NCI-H2107 (cell line): ENCODE data around the gene UGT3A2.

Experiments used
- DNase-seq: peaks from one replicate; lab custom pipeline; 2025; lab: John Stamatoyannopoulos, UW

The UGT3A2 gene, protein sequence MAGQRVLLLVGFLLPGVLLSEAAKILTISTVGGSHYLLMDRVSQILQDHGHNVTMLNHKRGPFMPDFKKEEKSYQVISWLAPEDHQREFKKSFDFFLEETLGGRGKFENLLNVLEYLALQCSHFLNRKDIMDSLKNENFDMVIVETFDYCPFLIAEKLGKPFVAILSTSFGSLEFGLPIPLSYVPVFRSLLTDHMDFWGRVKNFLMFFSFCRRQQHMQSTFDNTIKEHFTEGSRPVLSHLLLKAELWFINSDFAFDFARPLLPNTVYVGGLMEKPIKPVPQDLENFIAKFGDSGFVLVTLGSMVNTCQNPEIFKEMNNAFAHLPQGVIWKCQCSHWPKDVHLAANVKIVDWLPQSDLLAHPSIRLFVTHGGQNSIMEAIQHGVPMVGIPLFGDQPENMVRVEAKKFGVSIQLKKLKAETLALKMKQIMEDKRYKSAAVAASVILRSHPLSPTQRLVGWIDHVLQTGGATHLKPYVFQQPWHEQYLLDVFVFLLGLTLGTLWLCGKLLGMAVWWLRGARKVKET

DNA sequence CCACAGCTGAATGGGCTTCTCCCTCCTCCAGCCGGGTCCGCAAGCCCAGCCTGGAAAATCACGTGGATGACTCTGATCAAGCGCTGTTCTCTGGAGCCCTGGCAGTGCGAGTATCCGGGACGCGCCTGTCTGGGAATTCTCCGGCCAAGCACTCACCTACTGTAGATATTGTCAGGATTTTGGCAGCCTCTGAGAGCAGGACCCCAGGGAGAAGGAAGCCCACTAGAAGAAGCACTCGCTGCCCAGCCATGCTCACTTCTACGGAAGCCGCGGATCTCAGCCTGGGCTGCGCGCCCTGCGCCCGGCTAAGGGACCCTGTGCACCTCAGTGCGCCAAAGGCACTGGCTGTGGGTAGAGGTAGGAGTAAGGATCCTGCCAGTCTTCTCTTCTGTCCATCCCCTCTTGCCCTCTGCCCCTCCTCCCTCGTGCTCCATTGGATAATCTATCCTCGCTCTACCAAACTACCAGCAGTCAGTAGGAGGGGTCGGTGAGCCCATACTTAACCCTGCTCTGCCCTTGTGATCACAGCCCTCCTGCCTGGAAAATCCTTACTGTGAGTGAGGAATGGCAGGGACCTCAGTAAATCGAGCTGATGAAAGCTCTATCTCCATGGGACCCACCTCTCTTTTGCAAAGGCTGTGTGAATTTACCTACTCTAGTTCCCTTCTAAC, at the start of gene UGT3A2:
TSS of gene UGT3A2 (minus strand) at position 343 of the 671 bp plus-strand sequence. CDS start at position 250, 93 bp downstream.
- DNase-seq: no peak

DNA sequence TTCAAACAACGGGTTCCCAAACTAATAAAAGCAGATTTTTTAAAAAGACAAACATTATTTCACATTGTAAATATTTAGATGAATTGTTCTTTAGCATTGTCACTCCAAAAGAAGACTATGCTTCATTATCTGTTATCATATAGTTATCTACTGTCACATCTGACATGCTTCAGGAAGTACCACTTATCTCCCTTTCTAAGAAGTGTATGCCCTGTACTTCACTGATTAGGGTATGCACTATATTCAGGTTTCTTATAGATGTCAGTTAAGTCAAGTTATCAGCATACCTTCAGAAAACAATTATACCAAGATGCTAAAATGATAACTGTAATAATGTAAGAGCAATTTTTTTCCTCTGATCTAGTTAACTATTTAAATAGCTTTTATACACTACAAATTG, 44.6 kb upstream of the UGT3A2 start:
- no peak for DNase-seq

DNA sequence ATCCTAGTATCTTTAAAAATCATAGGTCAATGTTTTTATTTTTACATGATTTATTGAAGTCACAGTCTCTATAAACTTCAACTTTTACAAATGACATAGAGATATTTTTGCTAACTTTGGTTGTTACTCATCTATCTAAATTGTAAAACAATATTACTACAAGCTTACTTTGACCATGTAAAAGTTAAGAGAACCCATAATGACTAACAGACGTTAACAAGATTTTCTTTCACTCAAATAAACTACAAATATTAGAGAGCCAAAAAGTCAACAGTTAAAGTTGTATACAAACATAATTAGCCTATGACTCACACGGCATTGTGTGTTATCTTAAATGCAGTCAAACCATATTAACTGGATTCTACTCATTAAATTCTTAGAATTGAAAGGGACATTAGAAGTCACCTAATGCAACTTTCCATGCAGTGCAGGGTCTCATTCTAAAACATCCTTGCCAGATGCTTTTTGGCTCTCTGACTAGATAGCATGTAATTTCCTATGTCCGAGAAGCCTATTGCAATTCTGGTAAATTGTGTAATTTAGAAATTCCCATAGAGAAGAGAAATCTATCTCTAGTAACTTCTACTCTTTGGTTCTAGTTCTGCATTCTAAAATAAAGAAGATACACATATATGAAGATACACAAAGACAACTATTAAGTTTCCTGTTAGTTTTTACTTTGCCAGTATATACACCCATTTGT, 42.2 kb upstream of the UGT3A2 start:
- no peak for DNase-seq

DNA sequence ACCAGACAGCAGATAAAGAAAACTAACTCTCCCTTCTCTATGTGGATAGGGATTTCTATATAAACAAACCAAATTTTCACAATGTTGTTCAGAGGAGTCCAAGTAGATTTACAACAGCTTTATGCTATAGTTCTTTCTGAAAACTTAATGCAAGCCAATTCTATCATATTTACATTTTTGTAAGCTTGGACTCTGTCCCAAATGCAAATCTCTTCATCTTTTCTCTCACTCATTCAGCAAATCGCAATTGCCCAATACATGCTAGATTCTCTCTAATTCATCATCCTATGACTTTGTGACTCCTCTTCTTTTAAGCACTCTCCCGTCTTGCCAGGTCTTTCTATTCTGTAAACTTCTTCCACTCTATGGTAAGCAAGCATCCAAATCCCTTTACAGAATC, 39.1 kb upstream of the UGT3A2 start:
- no peak for DNase-seq

DNA sequence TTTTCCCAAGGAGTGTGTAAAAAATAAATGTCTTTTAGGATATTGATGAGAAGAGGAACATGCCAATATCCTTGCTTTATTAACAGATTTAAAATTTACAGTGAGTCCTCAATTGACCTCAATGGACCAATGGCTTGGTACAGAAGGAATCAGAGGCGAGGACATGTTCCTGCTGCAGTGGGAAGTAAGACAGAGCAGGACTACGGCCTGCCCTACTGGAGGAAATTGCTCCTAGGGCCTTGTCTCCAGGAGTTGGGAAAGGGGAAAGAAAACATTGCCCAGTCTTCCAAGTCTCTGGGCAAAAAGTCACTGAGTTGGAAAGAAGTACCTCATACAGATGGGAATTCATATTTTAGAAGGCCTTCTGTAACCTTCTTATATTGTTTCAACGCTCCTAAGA, 33.1 kb upstream of the UGT3A2 start:
- no peak for DNase-seq

DNA sequence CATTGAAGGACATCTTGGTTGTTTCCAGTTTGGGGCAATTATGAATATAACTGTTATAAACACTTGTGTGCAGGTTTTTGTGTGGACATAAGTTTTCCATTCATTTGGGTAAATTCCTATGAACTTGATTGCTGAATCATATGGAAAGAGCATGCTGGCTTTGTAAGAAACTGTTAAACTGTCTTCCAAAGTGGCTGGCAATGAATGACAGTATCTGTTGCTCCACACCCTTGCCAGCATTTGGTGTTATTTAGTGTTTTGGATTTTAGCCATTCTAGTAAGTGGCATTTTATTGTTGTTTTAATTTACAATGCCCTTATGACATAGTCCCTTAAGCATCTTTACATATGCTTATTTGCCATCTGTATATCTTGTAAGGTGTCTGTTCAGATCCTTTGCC, 29.8 kb upstream of the UGT3A2 start:
- DNase-seq: no peak

DNA sequence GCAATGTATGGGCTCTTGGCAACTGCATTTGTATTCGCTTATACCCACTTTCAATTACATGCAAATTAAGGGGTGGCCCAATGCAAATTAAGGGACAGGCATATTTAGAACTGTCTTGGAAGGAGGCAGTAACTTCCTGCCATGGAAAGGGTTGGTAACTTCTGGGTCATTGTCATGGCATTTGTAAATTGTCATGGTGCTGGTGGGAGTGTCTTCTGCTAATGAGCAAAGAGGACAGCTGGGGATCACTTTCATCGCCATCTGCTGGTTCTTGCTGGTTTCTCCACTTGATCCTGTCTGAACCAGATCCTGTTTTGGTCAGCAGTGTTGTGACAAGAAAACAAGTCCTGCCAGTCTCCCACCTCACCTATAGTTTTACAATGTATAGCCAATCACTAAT, 23.3 kb upstream of the UGT3A2 start:
- DNase-seq: no peak

DNA sequence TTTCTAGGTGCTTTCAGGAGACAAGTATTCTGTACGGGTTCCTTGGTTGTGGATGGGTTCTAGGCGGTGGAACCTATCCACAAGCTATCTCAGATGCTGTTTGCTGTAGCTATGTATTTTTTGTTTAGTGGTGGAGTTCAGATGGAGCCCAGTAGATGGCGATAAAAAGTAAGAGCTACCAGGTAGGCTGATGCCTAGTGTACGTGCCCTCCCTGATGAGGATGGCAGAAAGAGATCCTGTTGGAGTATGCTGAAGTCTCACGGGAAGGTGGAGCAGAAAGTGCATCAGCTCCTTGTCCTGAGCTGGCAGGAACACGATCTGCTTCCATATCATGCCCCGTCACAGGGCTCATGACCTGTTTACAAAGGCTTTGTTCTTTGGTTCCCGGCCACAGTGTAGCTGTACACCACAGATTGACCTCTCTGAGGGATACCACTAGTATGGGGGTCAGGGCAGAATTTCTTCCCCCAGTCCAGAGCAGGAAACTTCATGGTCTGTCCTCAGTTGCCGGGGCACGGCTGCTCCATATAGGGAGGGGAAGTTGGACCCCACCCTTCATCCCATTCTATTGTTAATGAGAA, 12.6 kb upstream of the UGT3A2 start:
- peak; percentile 43 for DNase-seq

DNA sequence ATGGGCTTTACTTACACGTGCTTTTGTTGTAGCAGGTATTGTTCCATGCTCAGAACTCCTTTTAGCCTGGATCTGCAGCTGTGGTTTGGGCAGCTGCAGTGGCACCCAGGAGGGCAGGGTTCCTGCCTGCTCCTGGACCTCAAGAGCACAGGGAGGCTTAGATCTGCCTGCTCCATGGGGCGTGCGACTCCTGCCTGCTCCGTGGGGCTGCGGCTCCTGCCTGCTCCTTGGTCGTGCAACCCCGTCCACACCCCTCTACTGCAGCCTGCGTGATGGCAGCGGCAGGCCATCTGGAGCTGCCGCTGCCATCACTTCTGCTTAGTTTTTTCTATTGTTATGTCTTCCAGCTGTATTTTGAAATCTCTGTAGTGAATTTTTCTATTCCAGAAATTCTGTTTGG, 11.7 kb upstream of the UGT3A2 start:
- DNase-seq: no peak

DNA sequence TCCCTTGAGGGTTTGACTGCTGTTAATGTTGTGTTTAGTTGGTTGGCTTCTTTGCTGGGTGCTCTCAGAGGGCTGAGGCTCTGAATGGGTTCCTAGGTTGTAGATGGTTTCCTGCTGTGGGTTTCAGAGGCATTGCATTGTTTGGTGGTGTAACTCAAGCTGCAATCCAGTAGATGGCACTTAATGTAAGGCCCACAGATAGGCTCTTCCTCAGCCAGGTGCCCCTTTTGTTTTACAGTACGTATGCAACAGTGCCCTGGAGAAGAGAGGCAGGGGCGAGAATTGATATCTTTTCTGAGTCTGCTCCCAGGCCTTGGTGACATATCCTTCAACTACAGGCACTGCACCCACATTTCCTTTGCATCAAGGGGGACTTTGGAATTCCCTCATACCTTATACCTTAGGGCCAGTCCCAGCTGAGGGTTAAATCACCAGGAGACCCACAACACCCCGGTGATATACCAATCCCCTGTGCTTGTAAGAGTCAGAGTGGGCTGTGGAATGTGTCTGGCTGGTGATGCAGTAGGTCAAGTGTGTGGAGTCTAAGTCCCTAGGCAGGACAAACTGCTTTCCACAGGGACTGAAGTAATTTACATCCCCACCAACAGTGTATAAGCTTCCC, 7.0 kb upstream of the UGT3A2 start:
- DNase-seq: peak; percentile 25

DNA sequence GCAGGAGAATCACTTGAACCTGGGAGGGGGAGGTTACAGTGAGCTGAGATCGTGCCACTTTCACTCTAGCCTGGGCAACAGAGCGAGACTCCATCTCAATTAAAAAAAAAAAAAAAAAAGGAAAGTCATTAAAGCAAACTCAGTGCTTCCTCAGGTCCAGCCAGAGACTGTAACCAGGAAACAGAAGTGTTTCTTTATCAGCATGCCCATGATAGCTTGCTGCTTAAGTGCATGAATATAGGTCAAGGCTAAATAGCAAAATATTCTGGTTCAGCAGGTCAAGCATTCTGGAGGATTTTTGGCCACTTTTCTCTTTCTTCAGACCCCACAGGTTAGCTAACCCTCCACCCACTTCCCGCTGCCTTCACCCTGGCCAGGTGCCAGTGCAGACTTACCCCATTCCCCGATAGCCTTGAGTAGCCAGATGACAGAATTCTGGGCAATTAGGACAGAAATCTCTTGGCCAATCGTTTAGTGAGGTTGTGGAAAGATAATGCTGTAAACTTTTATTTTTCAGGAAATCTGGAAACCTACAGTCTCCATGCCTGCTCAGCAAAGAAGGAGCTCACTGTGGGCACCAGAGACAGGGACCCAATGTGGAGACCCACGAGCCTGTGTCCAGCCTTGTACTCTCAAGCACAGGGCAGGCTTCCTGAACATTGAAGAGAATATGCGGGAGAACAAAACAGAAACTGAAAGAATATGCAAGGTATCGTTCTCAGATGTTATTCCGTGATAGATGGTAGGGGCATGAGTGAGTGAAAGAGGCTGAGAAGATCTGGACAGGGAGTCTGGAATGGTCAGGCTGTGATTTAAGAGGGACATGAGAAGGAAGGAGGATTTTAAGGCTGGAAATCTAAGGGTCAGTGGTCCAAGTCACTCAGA, 4.2 kb upstream of the UGT3A2 start:
- no peak for DNase-seq

DNA sequence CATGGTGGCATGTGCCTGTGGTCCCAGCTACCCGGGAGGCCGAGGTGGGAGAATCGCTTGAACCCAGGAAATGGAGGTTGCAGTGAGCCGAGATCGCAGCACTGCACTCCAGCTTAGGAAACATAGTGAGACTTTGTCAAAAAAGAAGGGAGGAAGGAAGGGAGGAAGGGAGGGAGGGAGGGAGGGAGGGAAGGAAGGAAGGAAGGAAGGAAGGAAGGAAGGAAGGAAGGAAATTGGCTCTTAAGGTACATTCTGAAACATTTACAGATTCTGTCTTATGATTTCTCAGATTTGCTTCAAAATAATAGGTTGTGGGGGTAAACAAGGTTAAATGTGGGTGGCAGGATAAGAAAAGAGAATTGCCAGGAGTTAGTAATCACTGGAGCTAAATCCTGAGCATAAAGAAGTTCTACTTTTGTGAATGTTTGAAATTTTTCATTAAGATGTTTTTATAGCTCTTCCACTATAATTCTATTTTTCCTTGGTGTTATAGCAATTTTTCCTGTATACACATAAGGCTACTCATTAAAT, 2.1 kb upstream of the UGT3A2 start:
- no peak for DNase-seq

DNA sequence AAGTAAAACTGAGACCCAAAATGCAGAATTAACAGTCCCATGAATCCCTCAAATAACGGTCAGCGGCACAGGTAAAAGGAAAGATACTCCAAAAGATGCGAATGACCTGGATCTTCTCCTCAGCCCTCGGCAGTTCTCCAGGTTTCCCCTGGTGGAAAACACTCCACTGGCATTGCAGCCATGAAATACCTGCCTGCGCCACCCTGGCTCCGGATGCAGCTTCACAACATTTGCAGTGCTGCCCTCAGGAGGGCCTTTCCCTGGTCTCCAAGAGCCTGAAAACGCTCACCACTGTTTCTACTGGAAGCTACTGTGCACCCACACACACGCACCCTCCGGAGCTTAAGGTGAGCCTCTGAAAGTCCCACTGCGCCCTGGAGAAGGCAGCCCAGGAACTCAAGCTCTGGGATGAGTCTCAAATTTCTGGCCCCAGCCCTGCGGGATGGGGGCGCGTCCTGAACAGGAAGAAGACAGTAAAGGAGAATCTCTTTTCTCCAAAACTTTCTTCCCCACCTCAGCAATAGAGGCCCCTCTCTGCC, 612 bp downstream of the UGT3A2 start:
- DNase-seq: no peak

DNA sequence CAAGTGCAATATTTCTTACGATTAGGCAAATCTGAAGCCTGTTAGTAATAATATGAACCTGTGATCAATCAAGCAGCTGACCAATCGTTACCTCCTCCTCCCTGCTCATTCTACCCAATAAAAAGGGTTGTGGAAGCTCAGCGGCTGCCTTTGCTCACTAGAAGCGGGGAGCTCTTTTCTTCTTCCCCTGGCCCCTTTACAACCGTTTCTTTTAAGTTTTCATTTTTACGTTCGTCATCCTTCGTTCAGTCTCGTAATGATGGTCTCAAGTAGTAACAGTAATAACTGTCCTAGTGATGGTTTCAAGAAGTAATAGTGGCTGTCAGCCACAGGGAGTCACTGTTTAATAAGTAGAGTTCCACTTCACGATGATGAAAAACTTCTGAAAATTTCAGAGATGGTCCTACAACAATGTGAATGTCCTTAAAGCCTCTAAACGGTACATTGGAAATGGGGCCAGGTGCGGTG, 6.2 kb downstream of the UGT3A2 start:
- no peak for DNase-seq

DNA sequence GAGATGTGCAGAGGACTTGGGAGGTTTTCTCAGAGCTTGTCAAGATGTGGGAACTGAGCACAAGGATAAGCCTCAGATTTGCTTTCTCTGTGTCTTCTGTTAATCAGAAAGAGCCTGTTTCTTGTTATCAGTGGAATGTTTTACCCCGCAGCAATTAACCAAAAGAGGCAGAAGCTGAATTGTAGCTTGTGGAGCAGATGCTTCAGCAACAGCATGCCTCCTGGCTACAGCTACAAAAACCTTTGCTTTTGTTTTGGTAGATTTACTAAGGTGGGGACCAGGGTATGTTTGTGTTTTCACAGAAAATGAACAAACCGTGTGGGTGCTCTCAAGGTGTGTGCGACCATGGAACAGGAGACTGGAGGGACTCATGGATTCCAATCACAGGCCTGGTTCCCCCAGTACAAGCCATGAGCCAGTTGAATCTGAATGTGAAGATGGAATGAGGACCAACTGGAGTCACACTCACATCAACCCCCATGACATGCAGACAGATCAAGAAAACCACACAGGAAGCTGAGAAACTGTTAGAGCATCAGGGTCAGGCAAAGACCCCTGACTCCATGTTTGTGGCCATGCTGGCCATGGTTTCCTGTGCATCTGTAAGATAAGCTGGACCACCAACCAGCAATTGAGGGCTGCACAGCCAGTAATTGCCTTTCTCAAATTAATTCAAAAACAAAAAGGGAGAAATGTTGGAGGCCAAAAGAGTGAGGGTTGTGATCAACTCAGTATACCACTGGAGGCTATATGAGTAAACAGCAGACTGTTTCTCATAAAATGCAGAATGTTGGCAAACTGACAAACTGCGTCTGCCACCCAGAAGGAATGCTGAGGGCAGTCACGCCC, 6.9 kb downstream of the UGT3A2 start:
- no peak for DNase-seq

DNA sequence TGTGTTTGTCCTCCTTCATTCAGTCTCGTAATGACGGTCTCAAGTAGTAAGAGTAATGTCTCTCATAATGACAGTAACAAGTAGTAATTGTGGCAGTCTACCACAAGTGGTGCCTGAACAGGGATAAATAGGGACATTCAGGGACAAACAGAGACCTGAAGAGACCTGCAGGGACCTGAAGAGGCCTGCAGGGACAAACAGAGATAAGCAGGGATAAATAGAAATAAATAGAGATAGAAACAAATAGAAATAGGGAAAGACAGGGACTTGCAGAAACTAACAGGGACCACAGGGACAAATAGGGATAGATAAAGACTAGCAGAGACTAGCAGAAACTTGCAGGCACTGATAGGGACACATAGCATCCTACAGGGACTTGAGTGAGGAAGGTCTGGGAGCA, 7.9 kb downstream of the UGT3A2 start:
- no peak for DNase-seq

DNA sequence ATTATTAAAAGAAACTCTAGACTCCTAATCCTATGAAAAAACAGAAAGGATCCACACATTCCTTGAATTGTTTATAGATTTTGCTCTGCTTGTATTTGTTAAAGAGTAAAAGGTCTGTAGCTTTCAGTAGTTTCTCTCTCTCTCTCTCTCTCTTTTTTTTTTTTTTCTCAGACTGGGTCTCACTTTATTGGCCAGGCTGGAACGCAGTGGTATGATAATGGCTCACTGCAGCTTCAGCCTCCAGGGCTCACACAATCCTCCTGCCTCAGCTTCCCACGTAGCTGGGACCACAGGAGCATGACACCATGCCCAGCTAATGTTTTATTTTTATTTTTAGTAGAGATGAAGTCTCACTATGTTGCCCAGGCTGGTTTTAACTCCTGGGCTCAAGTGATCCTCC, 9.3 kb downstream of the UGT3A2 start:
- DNase-seq: no peak

DNA sequence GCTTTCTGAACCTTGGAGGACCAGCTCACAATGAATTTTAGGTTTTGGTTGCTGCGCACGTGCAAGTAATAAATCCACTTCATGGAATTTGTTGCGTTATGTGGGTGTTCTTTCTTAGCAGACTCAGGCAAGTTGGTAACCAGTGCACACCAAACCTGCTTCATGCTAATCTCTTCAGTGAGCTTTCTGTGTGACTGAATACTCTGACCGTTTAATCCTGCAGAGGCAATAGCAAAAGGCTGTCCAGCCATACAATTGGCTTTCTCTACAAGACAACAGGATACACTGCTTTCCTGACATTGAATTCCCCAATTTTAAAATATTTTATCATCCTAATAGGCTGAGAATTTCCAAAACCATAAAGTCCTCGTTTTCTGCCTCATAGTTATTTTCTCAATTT, 10.3 kb downstream of the UGT3A2 start:
- no peak for DNase-seq

DNA sequence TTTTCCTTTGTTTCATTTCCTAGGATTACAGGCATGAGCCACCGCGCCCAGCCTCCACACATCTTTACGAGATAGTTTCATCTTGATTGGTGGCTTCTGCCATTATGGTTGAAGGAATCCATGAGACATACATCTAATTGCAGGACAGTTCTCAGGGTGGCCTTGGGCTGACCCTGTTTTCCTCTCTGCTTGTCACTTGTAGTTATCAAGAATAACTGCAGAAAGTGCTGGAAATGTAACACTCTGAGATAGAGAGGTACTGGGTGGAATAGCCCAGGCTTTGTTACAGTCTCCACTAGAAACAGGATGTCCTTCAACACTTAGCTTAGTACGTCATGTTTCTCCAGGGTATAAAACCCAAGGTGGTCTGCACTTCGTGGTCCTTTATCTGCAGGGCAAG, 10.7 kb downstream of the UGT3A2 start:
- no peak for DNase-seq
